IMR-90 (cell line): ENCODE results near the gene PDGFA.

Experiments used
- CEBPB ChIP-seq: IDR thresholded peaks from 2 replicates; pipeline ENCODE4 v1.6.1; 2012; ENCODE audit warnings: low read depth, low read length, improper control_type of control experiment
- CHD1 ChIP-seq: IDR thresholded peaks from 2 replicates; pipeline ENCODE4 v1.6.1; 2012; ENCODE audit warnings: low read depth, low read length, improper control_type of control experiment
- CTCF ChIP-seq: conservative IDR thresholded peaks from 2 replicates; pipeline ENCODE4 v1.5.1; 2012; ENCODE audit warnings: mild to moderate bottlenecking, low read depth, low read length, improper control_type of control experiment
- ELK1 ChIP-seq: fragments of 150-350 bp; IDR thresholded peaks from 2 replicates; pipeline ENCODE4 v1.6.1; 2016; ENCODE audit warnings: low read depth, mild to moderate bottlenecking, low read length, moderate library complexity, borderline replicate concordance
- FOS ChIP-seq: fragments of 150-350 bp; IDR thresholded peaks from 2 replicates; pipeline ENCODE4 v1.6.1; 2016; ENCODE audit warnings: low read depth, low read length
- MAZ ChIP-seq: IDR thresholded peaks from 2 replicates; pipeline ENCODE4 v1.6.1; 2012; ENCODE audit warnings: low read depth, mild to moderate bottlenecking, low read length, improper control_type of control experiment, moderate library complexity, borderline replicate concordance
- MXI1 ChIP-seq: IDR thresholded peaks from 2 replicates; pipeline ENCODE4 v1.6.1; 2012; ENCODE audit warnings: low read depth, mild to moderate bottlenecking, low read length, moderate library complexity, borderline replicate concordance
- POLR2A ChIP-seq: IDR thresholded peaks from 2 replicates; pipeline ENCODE4 v1.6.1; 2012; ENCODE audit warnings: mild to moderate bottlenecking, low read depth, low read length
- RAD21 ChIP-seq: IDR thresholded peaks from 2 replicates; pipeline ENCODE4 v1.6.1; 2012; ENCODE audit warnings: low read length, improper control_type of control experiment
- RCOR1 ChIP-seq: IDR thresholded peaks from 2 replicates; pipeline ENCODE4 v1.6.1; 2012; ENCODE audit warnings: mild to moderate bottlenecking, low read length, improper control_type of control experiment; ENCODE audit not compliant: insufficient replicate concordance
- RFX5 ChIP-seq: IDR thresholded peaks from 2 replicates; pipeline ENCODE4 v1.8.0; 2012; ENCODE audit warnings: low read depth, mild to moderate bottlenecking, low read length, moderate library complexity
- SMC3 ChIP-seq: fragments of 150-350 bp; IDR thresholded peaks from 2 replicates; pipeline ENCODE4 v1.6.1; 2016; ENCODE audit warnings: low read depth, mild to moderate bottlenecking, antibody characterized with exemption, low read length, moderate library complexity
- USF2 ChIP-seq: fragments of 150-350 bp; IDR thresholded peaks from 2 replicates; pipeline ENCODE4 v1.6.1; 2017; ENCODE audit warnings: mild to moderate bottlenecking, antibody characterized with exemption, low read length, low read depth

- TF ChIP-seq MXI1 (no peak), CTCF (no peak), POLR2A (no peak), MAZ (no peak), RFX5 (no peak), RCOR1 (no peak), ELK1 (no peak), SMC3 (no peak), CHD1 (no peak), RAD21 (no peak), USF2 (no peak), CEBPB (no peak), FOS (no peak)
Observed at GRCh38 chr7:471191-471865, 48.3 kb downstream of the PDGFA start.
